Measurements from ENCODE around the gene CCHCR1. TPM values are rescaled to one million over a fixed set of nuclear protein-coding genes. Genes with fewer than 3 reads are reported as not detected.

The CCHCR1 gene
- total RNA-seq, 2 experiments from 2014 or later: 36.1 to 36.7 TPM

DNA sequence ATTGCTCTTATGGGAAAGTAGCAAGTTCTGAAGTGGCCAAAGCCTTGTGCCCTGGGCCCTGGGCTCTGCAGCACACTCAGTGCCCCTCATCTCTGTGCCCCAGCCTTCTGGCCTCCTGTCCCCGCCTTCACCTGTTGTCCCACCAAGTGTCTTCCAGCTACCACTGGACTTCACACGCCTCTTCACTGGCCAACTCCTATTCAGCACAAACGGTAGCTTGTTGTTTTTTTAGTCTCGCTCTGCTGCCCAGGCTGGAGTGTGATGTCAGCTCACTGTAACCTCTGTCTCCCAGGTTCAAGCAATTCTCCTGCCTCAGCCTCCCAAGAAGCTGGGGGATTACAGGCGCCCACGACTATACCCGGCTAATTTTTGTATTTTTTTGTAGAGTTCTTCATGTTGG, 4.8 kb downstream of the CCHCR1 start:
- Mint-ChIP-seq H3K27ac (no peak overlapping the region), H3K36me3 (ENCODE audit: low read depth) (peaks cover 20% of the 10 kb centered on the region), H3K4me1 (peaks cover 22% of the 10 kb centered on the region), H3K27me3 (no peaks in the 10 kb centered on the region), H3K4me3 (no peak overlapping the region), H3K9me3 (no peaks in the 10 kb centered on the region)
- no peak for DNase-seq
- ChIA-PET POLR2A (no interaction called here), CTCF (interaction anchor here (2.0 kb wide), 1 partner anchor 214 kb away, joined by 5 read pairs; no protein-coding TSS in a partner anchor)

DNA sequence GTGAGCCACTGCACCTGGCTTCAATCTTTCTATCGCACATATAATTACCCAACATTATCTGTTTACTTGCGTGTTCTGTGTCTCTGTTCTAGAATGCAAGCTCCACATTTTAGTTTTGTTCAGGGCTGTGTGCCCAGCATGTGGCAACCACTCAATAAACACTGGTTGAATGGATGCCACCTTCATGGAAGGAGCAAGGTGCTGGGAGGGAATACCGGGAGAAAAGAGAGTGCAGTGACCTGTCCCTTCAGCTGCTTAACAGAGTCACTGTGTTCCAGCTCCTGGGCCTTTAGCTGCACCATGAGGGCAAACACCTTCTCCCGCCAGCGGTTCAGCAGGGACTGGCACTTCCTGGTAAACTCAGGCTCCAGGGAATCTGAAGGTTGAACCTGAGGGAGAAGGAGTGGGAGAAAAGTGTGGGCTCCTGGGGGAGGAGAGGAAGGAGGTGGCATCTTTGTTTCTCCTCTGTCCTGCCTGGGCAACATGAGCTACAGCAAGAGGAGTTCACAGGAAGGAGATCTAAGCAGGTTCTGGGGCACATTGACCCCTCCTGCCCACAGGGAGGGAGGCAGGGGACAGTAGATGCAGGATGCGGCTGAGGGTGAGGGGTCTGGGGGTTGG, 7.7 kb downstream of the CCHCR1 start:
- H3K4me3 Mint-ChIP-seq: no peak overlapping the region
- POLR2A ChIA-PET: interaction anchor here (0.6 kb wide), 1 partner anchor 403 kb away, joined by 3 read pairs; no protein-coding TSS in a partner anchor
- H3K27ac Mint-ChIP-seq: no peak overlapping the region
- H3K27me3 Mint-ChIP-seq: no peaks in the 10 kb centered on the region
- CTCF ChIA-PET: interaction anchor here (1.2 kb wide), 1 partner anchor 18 kb away, joined by 5 read pairs; no protein-coding TSS in a partner anchor
- no peak for DNase-seq
- peaks cover 5% of the 10 kb centered on the region for H3K4me1 Mint-ChIP-seq
- peaks cover 21% of the 10 kb centered on the region for H3K36me3 Mint-ChIP-seq (ENCODE audit: low read depth)
- H3K9me3 Mint-ChIP-seq: no peaks in the 10 kb centered on the region

DNA sequence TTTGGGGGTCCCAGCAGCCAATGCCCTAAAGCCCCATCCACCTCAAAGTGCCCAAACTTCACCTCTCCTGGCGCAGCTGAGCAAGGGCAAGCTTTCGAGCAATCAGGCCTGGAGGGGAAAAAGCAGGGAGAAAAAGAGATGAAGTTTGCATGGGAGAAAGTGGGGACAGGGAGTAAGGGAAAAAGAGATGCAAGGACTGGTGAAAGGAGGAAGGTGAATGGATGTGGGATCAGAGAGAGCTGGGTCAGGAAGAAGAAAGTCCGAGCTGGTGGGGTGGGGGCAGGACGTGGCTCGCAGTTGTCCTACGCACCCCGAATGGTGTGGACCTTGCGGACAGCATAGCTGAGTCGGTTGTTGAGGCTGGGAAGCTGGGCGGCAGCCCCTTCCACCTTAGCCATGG, 12.2 kb downstream of the CCHCR1 start:
- Mint-ChIP-seq H3K4me3 (no peak overlapping the region), H3K36me3 (ENCODE audit: low read depth) (peaks cover 11% of the 10 kb centered on the region), H3K27ac (no peak overlapping the region), H3K4me1 (peaks cover 5% of the 10 kb centered on the region), H3K27me3 (no peaks in the 10 kb centered on the region), H3K9me3 (no peaks in the 10 kb centered on the region)
- DNase-seq: no peak
- POLR2A ChIA-PET: interaction anchor here (1.0 to 1.2 kb wide), 2 partner anchors 17 to 52 kb away, joined by 3 read pairs; no protein-coding TSS in a partner anchor
- CTCF ChIA-PET: interaction anchor here (1.2 kb wide), 1 partner anchor 47 kb away, joined by 5 read pairs; no protein-coding TSS in a partner anchor

DNA sequence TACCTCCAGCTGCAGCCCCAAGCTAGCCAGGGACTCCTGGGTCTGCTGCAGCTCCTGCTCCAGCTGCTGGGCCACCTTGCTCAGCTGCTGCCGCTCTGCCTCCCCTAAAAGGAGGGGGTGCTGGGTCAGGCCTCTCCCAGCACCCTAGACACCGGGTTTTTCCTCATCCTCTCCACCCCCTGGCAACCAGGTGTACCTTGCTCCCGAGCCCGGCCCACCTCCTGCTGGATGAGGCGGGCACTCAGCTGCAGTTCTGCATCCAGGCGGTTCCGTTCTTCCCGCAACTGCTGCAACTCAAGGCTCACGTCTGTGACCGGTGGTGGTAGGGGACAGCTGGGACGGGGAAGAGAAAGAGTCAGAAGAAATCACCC, 12.6 kb downstream of the CCHCR1 start:
- no peak overlapping the region for H3K27ac Mint-ChIP-seq
- peaks cover 9% of the 10 kb centered on the region for H3K36me3 Mint-ChIP-seq (ENCODE audit: low read depth)
- no peak overlapping the region for H3K4me3 Mint-ChIP-seq
- H3K4me1 Mint-ChIP-seq: peaks cover 5% of the 10 kb centered on the region
- POLR2A ChIA-PET: interaction anchor here (0.5 to 1.2 kb wide), 4 partner anchors 14 to 54 kb away, joined by 3 to 4 read pairs (median 3); partner anchors contain the start of gene TCF19
- no peak for DNase-seq
- H3K9me3 Mint-ChIP-seq: no peaks in the 10 kb centered on the region
- H3K27me3 Mint-ChIP-seq: no peaks in the 10 kb centered on the region
- CTCF ChIA-PET: no interaction called here

DNA sequence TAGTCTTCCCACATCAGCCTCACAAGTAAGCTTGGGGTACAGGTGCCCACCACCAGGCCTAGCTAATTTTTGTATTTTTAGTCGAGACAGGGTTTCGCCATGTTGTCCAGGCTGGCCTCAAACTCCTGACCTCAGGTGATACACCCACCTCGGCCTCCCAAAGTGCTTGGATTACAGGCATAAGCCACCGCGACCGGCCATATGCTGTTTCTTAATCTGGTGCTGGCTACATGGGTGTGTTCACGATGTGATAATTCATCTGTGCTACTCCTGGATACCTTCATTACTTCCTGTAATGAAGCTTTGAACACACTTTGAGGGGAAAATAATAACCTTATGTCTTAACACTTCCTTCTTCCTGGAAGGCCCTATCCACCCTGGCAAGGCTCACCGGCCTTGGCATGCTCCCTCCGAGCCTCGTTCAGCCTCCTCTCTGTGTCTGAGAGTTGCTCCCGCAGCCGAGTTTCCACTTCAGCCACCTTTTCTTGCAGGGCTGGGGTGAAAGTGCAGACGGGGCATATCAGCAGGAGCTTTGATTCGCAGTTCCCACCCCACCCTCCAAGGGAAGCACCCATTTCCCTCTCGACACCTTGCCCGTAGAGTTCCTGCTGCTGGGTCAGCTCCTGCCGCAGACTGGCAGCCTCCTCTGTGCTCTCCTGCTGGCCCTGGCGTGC, 13.2 kb downstream of the CCHCR1 start:
- peaks cover 6% of the 10 kb centered on the region for H3K36me3 Mint-ChIP-seq (ENCODE audit: low read depth)
- no peak for DNase-seq
- no peak overlapping the region for H3K27ac Mint-ChIP-seq
- H3K4me3 Mint-ChIP-seq: no peak overlapping the region
- POLR2A ChIA-PET: interaction anchor here (0.5 to 1.2 kb wide), 4 partner anchors 14 to 55 kb away, joined by 3 to 4 read pairs (median 3); partner anchors contain the start of gene TCF19
- H3K4me1 Mint-ChIP-seq: peaks cover 5% of the 10 kb centered on the region
- H3K27me3 Mint-ChIP-seq: no peaks in the 10 kb centered on the region
- CTCF ChIA-PET: no interaction called here
- no peaks in the 10 kb centered on the region for H3K9me3 Mint-ChIP-seq

DNA sequence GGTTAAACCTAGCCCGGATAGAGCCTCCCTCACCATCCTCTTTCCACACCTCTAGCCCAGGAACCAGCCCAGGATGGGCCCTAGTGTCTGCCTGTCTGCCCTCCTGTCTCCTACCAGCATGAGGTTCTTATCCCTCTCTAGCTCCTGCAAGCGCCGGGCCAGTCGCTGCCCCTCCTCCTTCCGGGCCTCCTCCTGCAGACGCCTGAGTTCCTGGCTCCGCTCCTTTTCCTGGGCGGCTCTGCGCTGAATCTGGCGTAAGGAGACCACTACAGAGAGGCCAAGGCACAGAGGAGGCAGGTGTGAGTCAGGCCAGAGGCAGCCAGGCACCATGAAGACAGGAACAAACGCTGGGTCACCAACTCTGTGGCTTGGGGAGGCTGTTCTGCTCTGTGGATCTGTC, 14.5 kb downstream of the CCHCR1 start:
- no peak overlapping the region for H3K27ac Mint-ChIP-seq
- H3K4me3 Mint-ChIP-seq: no peak overlapping the region
- H3K36me3 Mint-ChIP-seq (ENCODE audit: low read depth): peaks cover 6% of the 10 kb centered on the region
- no peaks in the 10 kb centered on the region for H3K9me3 Mint-ChIP-seq
- DNase-seq: no peak
- ChIA-PET CTCF (no interaction called here), POLR2A (interaction anchor here (0.5 to 1.2 kb wide), 2 partner anchors 16 to 24 kb away, joined by 3 to 4 read pairs; no protein-coding TSS in a partner anchor)
- no peaks in the 10 kb centered on the region for H3K27me3 Mint-ChIP-seq
- peaks cover 3% of the 10 kb centered on the region for H3K4me1 Mint-ChIP-seq

DNA sequence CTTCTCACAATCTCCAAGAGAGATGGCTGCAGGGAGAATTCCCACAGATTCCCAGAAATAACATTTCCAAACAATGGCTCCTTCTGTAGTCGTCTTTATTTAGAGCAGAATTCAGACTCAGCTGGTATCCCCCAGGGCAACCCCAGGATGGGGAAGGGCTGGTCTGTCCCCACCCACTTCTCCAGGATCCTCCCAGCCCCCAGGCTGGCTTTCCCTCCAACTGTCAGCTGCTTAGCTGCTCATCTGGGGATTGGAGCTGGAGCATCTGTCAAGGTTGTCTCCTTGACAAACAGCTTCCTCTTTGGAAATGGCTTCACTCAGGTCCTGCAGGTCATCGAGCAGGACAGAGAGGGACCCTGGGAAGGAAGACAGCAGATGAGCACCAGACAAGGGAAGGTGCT, 15.2 kb downstream of the CCHCR1 start:
- Mint-ChIP-seq H3K4me1 (peaks cover 6% of the 10 kb centered on the region), H3K27me3 (no peaks in the 10 kb centered on the region), H3K4me3 (no peak overlapping the region), H3K36me3 (ENCODE audit: low read depth) (peaks cover 6% of the 10 kb centered on the region), H3K27ac (no peak overlapping the region), H3K9me3 (no peaks in the 10 kb centered on the region)
- no peak for DNase-seq
- ChIA-PET POLR2A (interaction anchor here (1.2 kb wide), 1 partner anchor 17 kb away, joined by 3 read pairs; no protein-coding TSS in a partner anchor), CTCF (no interaction called here)

DNA sequence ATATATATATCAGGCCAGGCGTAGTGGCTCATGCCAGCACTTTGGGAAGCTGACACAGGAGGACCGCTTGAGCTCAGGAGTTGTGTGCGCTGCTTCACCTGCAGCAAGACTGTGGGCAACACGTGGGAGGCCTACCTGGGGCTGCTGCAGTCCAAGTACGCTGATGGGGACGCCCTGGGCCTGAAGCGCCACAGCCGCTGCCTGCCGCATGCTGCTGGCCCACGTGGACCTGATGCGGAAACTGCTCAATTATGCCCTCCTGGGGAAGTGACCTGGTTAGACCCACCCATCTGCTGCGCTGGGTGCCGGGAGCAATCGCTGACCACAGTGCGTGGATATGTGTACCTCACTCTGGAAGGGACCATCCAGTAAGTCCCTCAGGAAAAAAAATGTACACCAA, 17.0 kb downstream of the CCHCR1 start:
- Mint-ChIP-seq H3K9me3 (no peaks in the 10 kb centered on the region), H3K36me3 (ENCODE audit: low read depth) (peaks cover 4% of the 10 kb centered on the region), H3K4me3 (no peak overlapping the region), H3K27ac (no peak overlapping the region), H3K4me1 (peaks cover 8% of the 10 kb centered on the region), H3K27me3 (no peaks in the 10 kb centered on the region)
- ChIA-PET CTCF (interaction anchor here (1.2 kb wide), 1 partner anchor 52 kb away, joined by 3 read pairs; no protein-coding TSS in a partner anchor), POLR2A (no interaction called here)
- DNase-seq: no peak

DNA sequence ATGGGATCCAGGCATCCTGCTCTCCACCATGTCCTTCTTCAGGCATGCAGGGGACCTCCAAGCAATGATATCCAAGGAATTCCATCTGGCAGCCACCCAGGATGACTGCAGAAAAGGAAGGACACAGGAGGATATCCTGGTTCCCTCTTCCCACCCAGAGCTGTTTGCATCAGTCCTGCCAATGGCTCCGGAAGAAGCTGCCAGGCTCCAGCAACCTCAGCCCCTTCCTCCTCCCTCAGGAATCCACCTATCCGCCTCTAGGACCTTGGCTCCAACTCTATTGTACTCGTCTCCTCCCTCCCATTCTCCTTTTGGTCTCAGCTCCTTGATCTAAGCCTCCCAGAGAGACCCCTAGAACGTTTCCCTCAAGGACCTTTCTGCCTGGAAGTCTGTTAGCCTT, 18.0 kb downstream of the CCHCR1 start:
- H3K27me3 Mint-ChIP-seq: no peaks in the 10 kb centered on the region
- peaks cover 8% of the 10 kb centered on the region for H3K4me1 Mint-ChIP-seq
- H3K4me3 Mint-ChIP-seq: no peak overlapping the region
- H3K9me3 Mint-ChIP-seq: no peaks in the 10 kb centered on the region
- no peak for DNase-seq
- ChIA-PET CTCF (interaction anchor here (0.7 to 2.7 kb wide), 5 partner anchors 53 to 230 kb away, joined by 3 to 13 read pairs (median 3); no protein-coding TSS in a partner anchor), POLR2A (interaction anchor here (2.7 kb wide), 1 partner anchor 58 kb away, joined by 12 read pairs; no protein-coding TSS in a partner anchor)
- no peak overlapping the region for H3K27ac Mint-ChIP-seq
- peaks cover 3% of the 10 kb centered on the region for H3K36me3 Mint-ChIP-seq (ENCODE audit: low read depth)

DNA sequence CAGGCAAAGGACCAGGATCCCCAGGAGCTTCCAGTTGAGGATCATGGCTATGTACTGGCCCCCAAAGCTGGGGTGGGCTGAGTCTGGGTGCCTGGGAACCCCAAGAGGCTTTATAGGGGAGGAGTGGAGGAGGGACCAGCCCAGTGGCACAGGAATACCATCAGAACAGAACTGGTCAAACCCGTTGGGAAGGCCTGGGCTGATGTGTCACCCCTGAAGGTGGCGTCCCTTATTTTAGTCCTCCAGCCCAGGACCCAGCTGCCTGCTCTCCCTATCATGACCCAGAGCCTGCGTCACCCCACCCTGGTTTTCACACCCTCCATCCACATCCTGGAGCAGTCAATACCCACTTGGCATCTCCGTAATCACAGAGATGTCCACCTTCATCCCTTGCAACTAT, 18.6 kb downstream of the CCHCR1 start, which contains the start of gene PSORS1C2:
Gene PSORS1C2, minus strand, starts transcription at position 85 of the 400 bp plus-strand sequence. Its CDS starts 40 bp downstream, at position 45.
- no peaks in the 10 kb centered on the region for H3K36me3 Mint-ChIP-seq (ENCODE audit: low read depth)
- no peak within 1 kb of the TSS for H3K27ac Mint-ChIP-seq
- H3K4me3 Mint-ChIP-seq: no peak within 1 kb of the TSS
- H3K4me1 Mint-ChIP-seq: peaks cover 8% of the 10 kb centered on the region
- ChIA-PET CTCF (interaction anchor here (0.7 to 2.7 kb wide), 6 partner anchors 53 to 231 kb away, joined by 3 to 29 read pairs (median 7); no protein-coding TSS in a partner anchor), POLR2A (interaction anchor here (2.7 kb wide), 1 partner anchor 58 kb away, joined by 12 read pairs; no protein-coding TSS in a partner anchor)
- no peaks in the 10 kb centered on the region for H3K27me3 Mint-ChIP-seq
- DNase-seq: no peak
- no peaks in the 10 kb centered on the region for H3K9me3 Mint-ChIP-seq

DNA sequence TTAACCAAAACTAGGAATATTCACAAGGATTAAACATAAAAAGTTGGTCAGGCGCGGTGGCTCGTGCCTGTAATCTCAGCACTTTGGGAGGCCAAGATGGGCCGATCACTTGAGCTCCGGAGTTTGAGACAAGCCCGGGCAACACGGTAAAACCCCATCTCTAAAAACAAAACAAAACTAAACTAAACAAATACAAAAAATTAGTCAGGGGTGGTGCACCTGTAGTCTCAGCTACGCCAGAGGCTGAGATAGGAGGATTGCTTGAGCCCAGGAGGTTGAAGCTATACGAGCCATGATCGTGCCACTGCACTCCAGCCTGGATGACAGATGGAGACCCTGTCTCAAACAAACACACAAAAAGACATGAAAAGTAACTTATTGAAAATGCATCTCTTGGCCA, 21.9 kb downstream of the CCHCR1 start:
- no peak overlapping the region for H3K4me3 Mint-ChIP-seq
- H3K36me3 Mint-ChIP-seq (ENCODE audit: low read depth): no peaks in the 10 kb centered on the region
- H3K4me1 Mint-ChIP-seq: peaks cover 8% of the 10 kb centered on the region
- ChIA-PET POLR2A (no interaction called here), CTCF (interaction anchor here (1.0 to 2.6 kb wide), 4 partner anchors 9 to 231 kb away, joined by 3 to 21 read pairs (median 9); no protein-coding TSS in a partner anchor)
- H3K27me3 Mint-ChIP-seq: no peaks in the 10 kb centered on the region
- H3K27ac Mint-ChIP-seq: no peak overlapping the region
- H3K9me3 Mint-ChIP-seq: no peaks in the 10 kb centered on the region
- no peak for DNase-seq

DNA sequence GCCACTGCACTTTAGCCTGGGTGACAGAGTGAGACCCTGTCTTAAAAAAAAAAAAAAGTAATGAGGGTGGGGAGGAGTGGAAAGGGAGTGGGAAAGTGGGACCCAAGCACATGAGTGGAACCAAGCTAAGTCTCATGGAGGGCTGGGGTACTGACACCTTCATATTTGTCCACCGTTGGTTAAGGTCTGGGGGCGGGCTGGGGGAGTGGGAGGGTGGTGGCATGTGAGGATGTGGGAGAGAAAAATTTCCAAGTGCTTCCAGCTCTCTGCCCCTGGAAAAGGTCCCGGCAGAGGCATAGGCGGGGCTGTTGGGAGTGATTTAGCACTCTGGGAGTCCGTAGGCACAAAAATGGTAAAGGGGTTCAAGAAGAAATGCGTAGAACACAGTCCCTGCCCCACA, 24.8 kb downstream of the CCHCR1 start:
- DNase-seq: no peak
- H3K27ac Mint-ChIP-seq: no peak overlapping the region
- peaks cover 15% of the 10 kb centered on the region for H3K27me3 Mint-ChIP-seq
- H3K36me3 Mint-ChIP-seq (ENCODE audit: low read depth): no peaks in the 10 kb centered on the region
- no peak overlapping the region for H3K4me3 Mint-ChIP-seq
- CTCF ChIA-PET: interaction anchor here (0.7 to 1.3 kb wide), 2 partner anchors 30 to 233 kb away, joined by 3 to 8 read pairs; no protein-coding TSS in a partner anchor
- H3K4me1 Mint-ChIP-seq: peaks cover 6% of the 10 kb centered on the region
- POLR2A ChIA-PET: no interaction called here
- H3K9me3 Mint-ChIP-seq: no peaks in the 10 kb centered on the region

DNA sequence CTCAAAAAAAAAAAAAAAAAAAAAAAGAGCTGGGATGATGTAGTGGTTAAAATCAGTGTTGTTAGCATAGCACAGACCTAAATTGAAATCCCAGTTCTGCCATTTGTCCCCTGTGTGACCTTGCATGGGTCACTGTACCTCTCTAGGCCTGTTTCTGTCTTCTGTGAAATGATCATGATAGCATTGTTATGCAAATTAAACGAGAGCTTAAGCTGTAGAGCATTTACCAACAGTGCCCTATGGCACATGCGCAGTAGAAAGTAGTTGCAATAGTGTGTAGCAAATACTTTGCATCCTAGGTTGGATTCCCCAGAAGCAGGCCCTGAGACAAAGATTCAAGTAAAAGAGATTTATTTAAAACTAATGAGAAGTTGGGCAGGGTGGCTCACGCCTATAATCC, 26.0 kb downstream of the CCHCR1 start:
- no peak for DNase-seq
- ChIA-PET POLR2A (no interaction called here), CTCF (interaction anchor here (0.9 to 5.5 kb wide), 5 partner anchors 15 to 245 kb away, joined by 3 to 30 read pairs (median 5); partner anchors contain the start of gene PSORS1C1)
- Mint-ChIP-seq H3K4me1 (peaks cover 2% of the 10 kb centered on the region), H3K4me3 (no peak overlapping the region), H3K9me3 (no peaks in the 10 kb centered on the region), H3K27ac (no peak overlapping the region), H3K36me3 (ENCODE audit: low read depth) (no peaks in the 10 kb centered on the region), H3K27me3 (peaks cover 16% of the 10 kb centered on the region)

Measured in activated CD4-positive, alpha-beta memory T cell treated with anti-CD3 and anti-CD28 coated beads, Interleukin-2, amount 10 ng/mL, durations not matched to agents 7 days and 5 days (primary cell).